Erythroblast (primary cell): ENCODE measurements around the gene NF1.
"Not testable (repeated sequence)": the region's sequence is repeated elsewhere in the genome, so short reads cannot be mapped to it uniquely, and the experiment has no call there.

Source experiments
- GATA1 ChIP-seq: IDR thresholded peaks from 2 replicates; pipeline ENCODE4 v1.6.1; 2011; ENCODE audit warnings: low read depth, mild to moderate bottlenecking, control low read depth, low read length, moderate library complexity
- POLR2A ChIP-seq: IDR thresholded peaks from 2 replicates; pipeline ENCODE4 v1.6.1; 2011; ENCODE audit warnings: mild to moderate bottlenecking, low read length

DNA sequence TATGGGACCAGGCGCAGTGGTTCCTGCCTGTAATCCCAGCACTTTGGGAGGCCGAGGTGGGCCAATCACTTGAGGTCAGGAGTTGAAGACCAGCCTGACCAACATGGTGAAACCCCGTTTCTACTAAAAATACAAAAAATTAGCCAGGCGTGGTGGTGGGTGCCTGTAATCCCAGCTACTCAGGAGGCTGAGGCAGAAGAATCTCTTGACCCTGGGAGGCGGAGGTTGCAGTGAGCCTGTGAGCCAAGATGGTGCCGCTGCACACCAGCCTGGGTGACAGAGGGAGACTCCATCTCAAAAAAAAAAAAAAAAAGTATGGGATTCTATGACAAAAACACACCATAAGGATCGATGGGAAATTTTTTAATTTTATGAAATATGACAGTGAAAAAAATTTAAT lies 217.4 kb downstream of the NF1 start:
- not testable (repeated sequence) for TF ChIP-seq POLR2A, GATA1
